ENCODE results near the gene TSPAN31. TPM values are rescaled to one million over a fixed set of nuclear protein-coding genes. Genes with fewer than 3 reads are reported as not detected.

TSPAN31 gene
- total RNA-seq, 1 donor from 2014 or later: 18.6 TPM

DNA sequence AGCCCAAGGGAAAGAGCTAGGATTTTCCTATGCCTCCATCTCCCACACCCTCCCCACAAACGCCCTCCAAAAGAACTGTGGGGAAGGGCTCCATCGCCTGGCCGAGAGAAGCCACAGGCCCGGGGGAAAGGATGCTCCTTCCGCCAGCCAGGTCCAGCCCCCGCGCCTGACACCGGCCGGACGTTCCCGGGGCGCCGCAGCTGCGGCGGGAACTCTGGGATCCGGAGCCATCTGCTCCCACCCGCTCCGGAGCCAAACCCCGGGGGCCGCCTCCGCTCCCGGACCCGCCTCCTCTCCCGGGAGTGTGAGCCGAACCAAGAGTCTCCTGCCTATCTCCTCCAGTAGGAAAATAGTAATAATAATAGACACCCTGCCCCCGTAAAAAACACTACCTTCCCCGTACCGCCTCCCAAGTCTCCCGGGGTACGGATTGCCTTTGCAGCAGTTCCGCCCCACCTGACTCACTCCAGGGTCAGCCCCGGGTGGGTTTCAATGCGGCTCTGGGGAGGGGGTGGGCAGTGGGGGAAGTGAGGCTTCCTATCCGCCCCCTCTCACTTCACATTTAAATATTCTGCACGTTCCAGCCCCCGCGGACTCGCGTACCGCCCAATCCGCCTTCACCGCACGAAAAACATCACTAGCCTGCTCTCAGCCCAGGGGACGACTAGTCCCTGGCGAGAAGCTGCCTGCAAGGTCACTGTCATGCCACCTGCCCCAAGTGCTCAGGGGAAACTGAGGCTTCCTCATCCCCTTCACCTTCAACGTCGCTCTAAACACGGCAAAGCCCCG is 8.7 kb upstream of the TSPAN31 start:
- Histone ChIP-seq H3K4me1 (ENCODE audit: insufficient read depth, low read length) (peaks cover 11% of the 10 kb centered on the region), H3K27ac (ENCODE audit: low read depth, low read length) (no peak overlapping the region), H3K9ac (ENCODE audit: low read length) (no peak overlapping the region), H3K4me2 (ENCODE audit: low read length) (peak overlapping the region; percentile 79), H2AFZ (ENCODE audit: low read depth, low read length) (peak overlapping the region; percentile 46), H3K9me3 (ENCODE audit: insufficient read depth, low read depth, low read length) (no peaks in the 10 kb centered on the region), H3K79me2 (ENCODE audit: insufficient read depth, low read length) (no peaks in the 10 kb centered on the region), H3K4me3 (ENCODE audit: insufficient read depth, low read depth, low read length) (peak overlapping the region; percentile 41), H3K36me3 (ENCODE audit: insufficient read depth, low read length) (no peaks in the 10 kb centered on the region), H4K20me1 (ENCODE audit: insufficient read depth, low read length) (peaks cover 9% of the 10 kb centered on the region), H3K27me3 (ENCODE audit: insufficient read depth, low read length) (peaks cover 73% of the 10 kb centered on the region)
- Mint-ChIP-seq H3K4me3 (ENCODE audit: unreplicated experiment) (peak overlapping the region; percentile 83), H3K27ac (ENCODE audit: unreplicated experiment) (peak overlapping the region; percentile 72), H3K27me3 (ENCODE audit: low read depth, unreplicated experiment) (peaks cover 72% of the 10 kb centered on the region), H3K4me1 (ENCODE audit: low read depth, unreplicated experiment) (peaks cover 19% of the 10 kb centered on the region), H3K36me3 (ENCODE audit: low read depth, unreplicated experiment) (peaks cover 3% of the 10 kb centered on the region), H3K9me3 (ENCODE audit: unreplicated experiment) (peaks cover 5% of the 10 kb centered on the region)
- TF ChIP-seq, protein P1, sequence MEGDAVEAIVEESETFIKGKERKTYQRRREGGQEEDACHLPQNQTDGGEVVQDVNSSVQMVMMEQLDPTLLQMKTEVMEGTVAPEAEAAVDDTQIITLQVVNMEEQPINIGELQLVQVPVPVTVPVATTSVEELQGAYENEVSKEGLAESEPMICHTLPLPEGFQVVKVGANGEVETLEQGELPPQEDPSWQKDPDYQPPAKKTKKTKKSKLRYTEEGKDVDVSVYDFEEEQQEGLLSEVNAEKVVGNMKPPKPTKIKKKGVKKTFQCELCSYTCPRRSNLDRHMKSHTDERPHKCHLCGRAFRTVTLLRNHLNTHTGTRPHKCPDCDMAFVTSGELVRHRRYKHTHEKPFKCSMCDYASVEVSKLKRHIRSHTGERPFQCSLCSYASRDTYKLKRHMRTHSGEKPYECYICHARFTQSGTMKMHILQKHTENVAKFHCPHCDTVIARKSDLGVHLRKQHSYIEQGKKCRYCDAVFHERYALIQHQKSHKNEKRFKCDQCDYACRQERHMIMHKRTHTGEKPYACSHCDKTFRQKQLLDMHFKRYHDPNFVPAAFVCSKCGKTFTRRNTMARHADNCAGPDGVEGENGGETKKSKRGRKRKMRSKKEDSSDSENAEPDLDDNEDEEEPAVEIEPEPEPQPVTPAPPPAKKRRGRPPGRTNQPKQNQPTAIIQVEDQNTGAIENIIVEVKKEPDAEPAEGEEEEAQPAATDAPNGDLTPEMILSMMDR (IDR thresholded peaks at IDR 0.05; ENCODE audit: insufficient read depth, low read depth, low read length): no peak
- TF ChIP-seq EZH2 (IDR thresholded peaks at IDR 0.05; ENCODE audit: insufficient read depth, low read length): peak; percentile 32
- FAIRE-seq: no peak
- DNase-seq (ENCODE audit: low read depth): no peak

DNA sequence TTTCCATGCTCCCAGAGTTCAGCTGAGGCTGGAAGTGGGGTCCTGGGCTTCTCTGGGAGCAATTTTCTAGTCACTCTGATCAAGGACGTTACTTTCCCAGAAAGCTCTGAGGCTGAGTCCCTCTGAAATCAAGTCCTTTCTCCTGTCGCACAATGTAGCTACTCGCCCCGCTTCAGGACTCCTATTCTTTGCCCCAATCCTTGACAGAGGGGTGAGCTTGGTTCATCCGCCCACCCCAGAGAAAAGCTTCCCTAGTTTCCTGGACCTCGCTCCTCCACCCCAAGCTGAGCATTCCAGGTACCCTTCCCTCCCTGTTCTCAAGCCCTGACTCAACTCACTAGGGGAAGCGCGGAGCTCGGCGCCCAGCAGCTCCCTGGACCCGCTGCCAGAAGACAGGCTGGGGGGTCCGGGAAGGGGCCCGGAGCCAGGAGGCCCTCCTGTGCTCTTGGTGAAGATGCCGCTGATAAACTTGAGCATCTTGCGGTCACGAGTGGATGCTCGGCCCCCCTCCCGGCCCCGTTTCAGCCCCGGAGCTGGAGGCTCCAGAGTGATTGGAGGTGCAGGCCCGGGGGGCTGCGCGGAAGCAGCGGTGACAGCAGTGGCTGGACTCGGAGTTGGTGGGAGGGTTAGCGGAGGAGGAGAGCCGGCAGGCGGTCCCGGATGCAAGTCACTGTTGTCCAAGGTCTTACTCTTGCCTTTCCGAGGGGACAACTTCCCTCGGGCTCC is 7.9 kb upstream of the TSPAN31 start:
- H3K27me3 Mint-ChIP-seq (ENCODE audit: low read depth, unreplicated experiment): peaks cover 67% of the 10 kb centered on the region

More for the DNA sequence above, 7.9 kb upstream of the TSPAN31 start:
- no peak overlapping the region for H2AFZ ChIP-seq (ENCODE audit: low read depth, low read length)
- DNase-seq (ENCODE audit: low read depth) (no peak), FAIRE-seq (no peak)
- H3K9ac ChIP-seq (ENCODE audit: low read length): no peak overlapping the region
- no peak overlapping the region for H3K4me3 ChIP-seq (ENCODE audit: insufficient read depth, low read depth, low read length)
- H3K27ac Mint-ChIP-seq (ENCODE audit: unreplicated experiment): no peak overlapping the region
- H3K4me1 Mint-ChIP-seq (ENCODE audit: low read depth, unreplicated experiment): peaks cover 19% of the 10 kb centered on the region
- peak overlapping the region; percentile 79 for H3K4me2 ChIP-seq (ENCODE audit: low read length)
- peak overlapping the region; percentile 83 for H3K4me3 Mint-ChIP-seq (ENCODE audit: unreplicated experiment)
- peaks cover 3% of the 10 kb centered on the region for H3K36me3 Mint-ChIP-seq (ENCODE audit: low read depth, unreplicated experiment)
- peaks cover 9% of the 10 kb centered on the region for H4K20me1 ChIP-seq (ENCODE audit: insufficient read depth, low read length)
- no peaks in the 10 kb centered on the region for H3K79me2 ChIP-seq (ENCODE audit: insufficient read depth, low read length)
- peaks cover 75% of the 10 kb centered on the region for H3K27me3 ChIP-seq (ENCODE audit: insufficient read depth, low read length)
- H3K9me3 ChIP-seq (ENCODE audit: insufficient read depth, low read depth, low read length): no peaks in the 10 kb centered on the region
- H3K27ac ChIP-seq (ENCODE audit: low read depth, low read length): no peak overlapping the region
- peaks cover 1% of the 10 kb centered on the region for H3K9me3 Mint-ChIP-seq (ENCODE audit: unreplicated experiment)
- H3K36me3 ChIP-seq (ENCODE audit: insufficient read depth, low read length): no peaks in the 10 kb centered on the region
- peak; percentile 18 for TF ChIP-seq EZH2 (IDR thresholded peaks at IDR 0.05; ENCODE audit: insufficient read depth, low read length)
- TF ChIP-seq, protein P1 (IDR thresholded peaks at IDR 0.05; ENCODE audit: insufficient read depth, low read depth, low read length): no peak
- peaks cover 11% of the 10 kb centered on the region for H3K4me1 ChIP-seq (ENCODE audit: insufficient read depth, low read length)

All from astrocyte (in vitro differentiated cells and primary cell).